Fibroblast of villous mesenchyme (primary cell): ENCODE measurements around the gene TEX264. TPM values are rescaled to one million over a fixed set of nuclear protein-coding genes. Genes with fewer than 3 reads are reported as not detected.
A peak's percentile ranks its signal among the peaks of the same experiment; 100 is the strongest.
"Not testable (repeated sequence)": the region's sequence is repeated elsewhere in the genome, so short reads cannot be mapped to it uniquely, and the experiment has no call there.

Source experiments
- DNase-seq: peaks from one replicate; pipeline ENCODE4 v3.0.0-alpha.2; 2010; ENCODE audit warnings: low read depth
- H3K4me3 ChIP-seq: 2 replicates; pipeline ENCODE4 v1.5.1; 2011; ENCODE audit warnings: low read depth, mild to moderate bottlenecking, low read length
- CTCF ChIP-seq: IDR thresholded peaks from 2 replicates; pipeline ENCODE4 v1.5.1; 2012; ENCODE audit warnings: low read depth, mild to moderate bottlenecking, low read length; ENCODE audit not compliant: insufficient read depth
- total RNA-seq: library from RNA; depleted of rRNA; stranded (reverse); fragments of >200 nt; gene quantifications from 2 replicates; pipeline ENCODE4 v1.2.3, GENCODE V29; 2012

The TEX264 gene
- total RNA-seq, 1 donor, result 37.6 TPM

DNA sequence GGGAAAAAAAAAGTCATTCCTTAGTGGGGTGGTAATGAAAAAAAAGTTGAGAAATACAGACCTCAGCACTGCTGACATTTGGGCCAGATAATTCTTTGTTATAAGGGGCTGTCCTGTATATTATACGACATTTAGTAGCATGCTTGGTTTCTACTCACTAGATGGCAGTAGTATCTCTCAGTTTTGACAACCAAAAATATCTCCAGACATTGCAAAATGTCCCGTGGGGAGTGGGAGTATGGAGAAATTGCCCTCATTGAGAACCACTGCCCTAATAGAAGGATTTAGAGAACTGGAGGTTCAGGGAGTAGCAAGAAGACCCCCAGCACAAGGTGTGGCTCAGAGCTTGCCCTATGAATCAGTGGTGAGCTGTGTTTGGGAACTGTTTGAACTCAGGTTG lies 28.6 kb upstream of the TEX264 start:
- peak; percentile 19 for DNase-seq
- H3K4me3 ChIP-seq, result no peak overlapping the region
- TF ChIP-seq CTCF, result peak; percentile 42

DNA sequence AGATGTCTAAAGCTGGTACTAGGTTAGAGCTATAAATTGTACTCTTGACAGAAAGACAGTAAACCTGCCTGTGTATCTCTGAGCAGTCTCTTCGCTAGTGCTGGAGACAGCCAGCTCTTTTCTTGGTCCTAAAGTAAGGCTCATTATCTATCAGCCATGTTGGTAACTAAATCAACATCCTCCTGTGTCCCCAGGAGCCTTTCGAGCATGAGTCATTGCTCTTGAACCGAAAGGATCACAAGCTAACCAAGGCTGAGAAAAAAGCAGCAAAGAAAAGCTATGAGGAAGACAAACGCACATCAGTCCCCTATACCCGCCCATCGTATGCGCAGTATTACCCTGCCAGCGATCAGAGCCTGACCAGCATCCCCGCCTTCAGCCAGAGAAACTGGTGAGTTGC lies 25.0 kb upstream of the TEX264 start:
- no peak for DNase-seq
- no peak overlapping the region for H3K4me3 ChIP-seq
- TF ChIP-seq CTCF, result no peak

- not testable (repeated sequence) for H3K4me3 ChIP-seq, DNase-seq
These were observed 18.9 kb upstream of the TEX264 start for GRCh38 chr3:51652103-51652502.

DNA sequence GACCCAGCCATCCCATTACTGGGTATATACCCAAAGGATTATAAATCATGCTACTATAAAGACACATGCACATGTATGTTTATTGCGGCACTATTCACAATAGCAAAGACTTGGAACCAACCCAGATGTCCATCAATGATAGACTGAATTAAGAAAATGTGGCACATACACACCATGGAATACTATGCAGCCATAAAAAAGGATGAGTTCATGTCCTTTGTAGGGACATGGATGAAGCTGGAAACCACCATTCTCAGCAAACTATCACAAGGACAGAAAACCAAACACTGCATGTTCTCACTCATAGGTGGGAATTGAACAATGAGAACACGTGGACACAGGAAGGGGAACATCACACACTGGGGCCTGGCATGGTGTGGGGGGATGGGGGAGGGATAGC lies 17.6 kb upstream of the TEX264 start:
- DNase-seq, H3K4me3 ChIP-seq: not testable (repeated sequence)

DNA sequence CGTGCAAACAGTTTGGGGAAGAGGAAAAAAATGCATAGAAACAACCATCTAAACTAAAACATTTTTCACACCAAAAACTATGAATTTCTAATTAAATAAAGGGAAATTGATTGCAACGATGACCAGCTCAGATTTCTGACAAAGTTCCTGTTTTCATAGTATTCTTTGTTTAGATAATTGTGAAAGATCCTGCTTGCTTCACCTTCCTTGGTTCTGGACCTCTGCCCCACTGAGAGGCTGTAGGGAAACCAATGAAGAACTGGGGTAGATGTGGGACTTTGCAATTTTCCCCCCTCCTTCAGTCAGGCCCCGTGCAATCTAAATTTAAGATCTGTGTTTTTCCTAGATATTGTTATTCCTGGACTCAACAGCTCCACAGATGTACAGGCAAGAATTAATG lies 13.8 kb upstream of the TEX264 start:
- no peak for TF ChIP-seq CTCF
- no peak for DNase-seq
- no peak overlapping the region for H3K4me3 ChIP-seq

- TF ChIP-seq CTCF, result no peak
- no peak overlapping the region for H3K4me3 ChIP-seq
- no peak for DNase-seq
These were observed 11.1 kb upstream of the TEX264 start for GRCh38 chr3:51659942-51660341.

- no peak overlapping the region for H3K4me3 ChIP-seq
- no peak for DNase-seq
- no peak for TF ChIP-seq CTCF
These were observed 8.6 kb upstream of the TEX264 start for GRCh38 chr3:51662456-51662855.

- no peak for DNase-seq
- no peak for TF ChIP-seq CTCF
- H3K4me3 ChIP-seq, result no peak overlapping the region
These were observed 2.3 kb upstream of the TEX264 start for GRCh38 chr3:51668756-51669155.
